Esophagus muscularis mucosa (tissue), 3 donors: ENCODE results near the gene THG1L.

ENCODE experiments used
- POLR2AphosphoS5 ChIP-seq, 2 donors: sonication (generic); formaldehyde crosslinking; IDR thresholded peaks; one replicate each; pipeline ENCODE4 v1.6.1; 2017; ENCODE audit warnings: antibody characterized with exemption in 2 of 2
- TF ChIP-seq, protein P1 (sequence below), 3 experiments: fragments of 200-600 bp in 2 of 3; fragments of 450-650 bp in 1 of 3; sonication (generic) in 2 of 3; IDR thresholded peaks; one replicate each; pipeline ENCODE4 v1.5.1; 2017 to 2019; ENCODE audit warnings: antibody characterized with exemption in 3 of 3, mild to moderate bottlenecking in 2 of 3, moderate library complexity in 1 of 3

DNA sequence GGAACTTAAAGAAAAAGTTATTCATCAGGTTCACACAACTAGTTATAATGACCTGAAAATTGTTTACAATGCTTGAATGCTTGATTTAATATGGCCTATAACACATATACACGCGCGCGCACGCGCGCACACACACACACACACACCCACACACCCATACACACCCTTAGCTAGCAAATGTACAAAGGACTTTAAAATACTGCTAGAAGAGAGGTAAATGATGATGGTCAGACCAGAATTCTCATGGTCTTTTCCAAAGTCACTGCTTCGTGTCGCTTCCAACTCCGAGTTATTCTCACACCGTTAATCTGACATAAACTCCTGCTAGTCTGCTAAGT lies 18.2 kb downstream of the THG1L start:
- TF ChIP-seq, protein P1, sequence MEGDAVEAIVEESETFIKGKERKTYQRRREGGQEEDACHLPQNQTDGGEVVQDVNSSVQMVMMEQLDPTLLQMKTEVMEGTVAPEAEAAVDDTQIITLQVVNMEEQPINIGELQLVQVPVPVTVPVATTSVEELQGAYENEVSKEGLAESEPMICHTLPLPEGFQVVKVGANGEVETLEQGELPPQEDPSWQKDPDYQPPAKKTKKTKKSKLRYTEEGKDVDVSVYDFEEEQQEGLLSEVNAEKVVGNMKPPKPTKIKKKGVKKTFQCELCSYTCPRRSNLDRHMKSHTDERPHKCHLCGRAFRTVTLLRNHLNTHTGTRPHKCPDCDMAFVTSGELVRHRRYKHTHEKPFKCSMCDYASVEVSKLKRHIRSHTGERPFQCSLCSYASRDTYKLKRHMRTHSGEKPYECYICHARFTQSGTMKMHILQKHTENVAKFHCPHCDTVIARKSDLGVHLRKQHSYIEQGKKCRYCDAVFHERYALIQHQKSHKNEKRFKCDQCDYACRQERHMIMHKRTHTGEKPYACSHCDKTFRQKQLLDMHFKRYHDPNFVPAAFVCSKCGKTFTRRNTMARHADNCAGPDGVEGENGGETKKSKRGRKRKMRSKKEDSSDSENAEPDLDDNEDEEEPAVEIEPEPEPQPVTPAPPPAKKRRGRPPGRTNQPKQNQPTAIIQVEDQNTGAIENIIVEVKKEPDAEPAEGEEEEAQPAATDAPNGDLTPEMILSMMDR (IDR thresholded peaks at IDR 0.05), result no peak
- no peak for TF ChIP-seq POLR2AphosphoS5 (IDR thresholded peaks at IDR 0.05)
